Measurements from ENCODE around the gene CCDC82.

CCDC82 gene

DNA sequence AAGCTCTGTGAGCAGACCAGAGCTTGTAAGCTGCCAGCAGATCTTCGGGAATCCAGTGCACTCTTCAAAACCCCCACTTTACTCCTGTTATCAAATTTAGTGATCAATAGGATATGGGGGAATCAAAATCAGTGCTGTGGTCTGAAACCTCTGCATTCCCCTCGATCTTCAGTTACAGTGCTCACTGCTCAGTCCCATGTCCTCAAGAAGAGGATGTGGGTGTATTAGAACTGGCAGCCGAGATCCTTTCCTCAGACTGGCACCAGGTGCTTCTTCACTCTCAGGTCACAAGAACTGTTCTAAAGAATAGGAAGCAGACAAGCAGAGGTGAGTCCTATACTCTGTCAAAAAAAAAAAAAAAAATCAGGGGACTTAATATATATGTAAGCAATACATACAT is 31.4 kb downstream of the CCDC82 start:
- DNase-seq, result no peak

DNA sequence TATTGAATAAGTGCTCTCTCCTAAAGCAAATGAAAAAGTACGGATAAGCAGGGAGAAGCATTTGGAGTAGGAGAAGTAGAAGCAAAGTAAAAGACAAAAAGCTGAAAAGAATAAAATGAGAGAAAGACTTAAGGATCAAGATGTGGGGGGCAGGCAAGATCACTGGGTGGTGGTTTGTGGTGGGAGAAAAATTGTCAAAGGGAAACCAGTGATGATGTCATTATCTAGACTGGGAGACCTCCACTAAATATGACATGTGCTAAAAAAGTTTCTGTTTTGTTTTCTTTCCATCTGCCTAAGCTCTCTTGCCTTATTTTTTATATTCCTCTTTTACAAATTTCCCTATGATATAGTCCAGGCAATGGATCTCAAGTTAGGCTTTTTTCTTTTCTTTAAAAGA is 31.9 kb downstream of the CCDC82 start:
- DNase-seq, result no peak

DNA sequence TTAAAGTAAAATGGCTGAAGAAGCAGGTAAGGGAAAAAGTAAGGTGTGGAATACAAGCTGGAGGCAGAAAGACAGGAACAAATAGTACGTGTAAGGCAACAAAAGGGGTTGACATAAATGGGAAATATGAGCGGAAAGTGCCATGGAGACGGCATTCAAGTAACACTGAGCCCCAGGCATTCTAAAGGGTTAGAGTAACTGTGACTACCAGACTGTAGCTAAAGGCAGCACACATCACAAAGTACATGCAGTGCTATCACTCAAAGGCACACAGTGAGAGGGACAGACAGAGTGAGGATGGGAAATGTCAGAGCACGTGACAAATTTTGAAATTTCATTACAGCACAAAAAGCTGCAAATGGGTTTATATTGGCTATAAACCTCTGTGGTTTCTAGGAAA is 32.9 kb downstream of the CCDC82 start:
- no peak for DNase-seq

DNA sequence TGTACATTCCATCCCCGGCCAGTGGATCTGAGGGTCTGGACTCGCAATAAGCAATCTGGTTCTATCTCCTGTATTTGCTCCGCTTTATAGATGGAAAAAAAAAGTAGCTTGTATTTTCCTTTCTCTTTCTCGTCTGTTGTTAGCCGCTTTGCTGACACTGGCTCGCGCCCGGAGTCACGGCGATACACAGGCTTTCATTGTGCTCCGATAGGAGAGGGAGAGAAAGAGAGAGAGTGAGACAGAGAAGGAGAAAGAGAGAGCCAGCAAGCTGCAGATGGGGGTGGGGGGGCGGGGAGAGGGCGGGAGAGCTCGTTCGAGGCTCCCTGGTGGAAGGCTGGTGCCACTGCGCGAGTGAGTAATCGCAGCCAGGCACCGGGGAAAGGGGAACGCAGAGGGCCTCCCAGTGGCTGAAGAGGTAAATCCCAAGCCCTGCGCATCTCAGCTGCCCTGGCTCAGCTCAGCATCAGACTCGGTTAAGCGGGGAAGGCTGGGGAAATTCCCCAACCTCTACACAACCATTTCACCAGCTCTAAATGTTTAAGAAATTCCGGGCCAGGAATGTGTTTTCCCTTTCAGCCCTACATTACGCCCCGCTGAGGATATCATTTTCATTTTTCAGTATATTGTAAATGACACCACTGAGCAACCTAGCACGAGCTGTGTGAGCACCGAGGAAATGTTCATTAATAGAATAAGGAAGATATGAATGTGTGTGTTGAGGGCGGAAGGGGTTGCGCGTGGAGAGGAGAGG is 46.6 kb downstream of the CCDC82 start, which contains the start of gene MAML2:
TSS of gene MAML2 (minus strand) at position 235 of the 751 bp plus-strand sequence. CDS start 1,300 bp downstream, outside the sequence.
- peak; percentile 88 for DNase-seq

DNA sequence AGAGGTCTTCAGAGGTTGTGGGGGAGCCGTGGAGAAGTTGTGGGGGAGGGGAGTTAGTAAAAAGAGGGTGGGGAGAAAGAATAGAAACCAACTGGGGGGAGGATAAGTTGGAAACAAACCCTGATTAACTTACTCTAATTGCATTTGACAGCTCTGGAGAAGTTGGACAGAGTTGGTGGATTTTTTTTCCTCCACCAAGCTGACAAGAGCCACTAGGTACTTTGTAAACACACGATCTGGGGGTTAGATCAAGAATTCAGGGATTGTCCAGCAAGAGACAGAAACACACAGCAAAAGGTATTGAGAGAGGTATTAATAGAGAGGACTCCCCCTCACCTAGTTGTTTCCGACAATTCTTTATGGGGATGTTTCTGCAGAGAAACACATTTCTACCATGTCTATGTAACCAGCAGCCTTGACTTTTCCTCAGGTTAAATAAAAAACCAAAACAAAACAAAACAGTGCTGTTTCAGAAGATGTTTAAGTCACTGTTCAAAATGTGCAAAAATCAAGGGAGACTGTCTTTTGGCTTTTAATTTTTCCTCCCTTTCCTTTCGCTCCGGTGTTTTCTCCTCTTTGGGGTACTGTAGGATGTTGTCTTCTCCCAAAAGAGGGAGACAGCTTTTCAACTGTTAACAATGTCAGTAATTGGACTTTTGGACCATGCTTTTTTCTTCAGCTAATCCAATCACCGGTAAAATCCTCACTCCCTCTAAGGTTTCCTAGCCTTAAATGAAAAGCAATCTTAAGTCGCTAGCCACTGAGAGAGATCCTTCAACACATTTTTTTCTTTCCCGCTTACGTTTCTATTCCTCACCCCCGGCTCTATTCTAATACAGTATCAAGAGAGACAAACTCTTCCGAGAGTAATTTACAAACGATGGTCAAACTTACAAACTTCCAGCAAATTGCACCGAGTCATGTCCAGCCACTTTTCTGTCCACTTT is 47.4 kb downstream of the CCDC82 start:
- peak; percentile 55 for DNase-seq

DNA sequence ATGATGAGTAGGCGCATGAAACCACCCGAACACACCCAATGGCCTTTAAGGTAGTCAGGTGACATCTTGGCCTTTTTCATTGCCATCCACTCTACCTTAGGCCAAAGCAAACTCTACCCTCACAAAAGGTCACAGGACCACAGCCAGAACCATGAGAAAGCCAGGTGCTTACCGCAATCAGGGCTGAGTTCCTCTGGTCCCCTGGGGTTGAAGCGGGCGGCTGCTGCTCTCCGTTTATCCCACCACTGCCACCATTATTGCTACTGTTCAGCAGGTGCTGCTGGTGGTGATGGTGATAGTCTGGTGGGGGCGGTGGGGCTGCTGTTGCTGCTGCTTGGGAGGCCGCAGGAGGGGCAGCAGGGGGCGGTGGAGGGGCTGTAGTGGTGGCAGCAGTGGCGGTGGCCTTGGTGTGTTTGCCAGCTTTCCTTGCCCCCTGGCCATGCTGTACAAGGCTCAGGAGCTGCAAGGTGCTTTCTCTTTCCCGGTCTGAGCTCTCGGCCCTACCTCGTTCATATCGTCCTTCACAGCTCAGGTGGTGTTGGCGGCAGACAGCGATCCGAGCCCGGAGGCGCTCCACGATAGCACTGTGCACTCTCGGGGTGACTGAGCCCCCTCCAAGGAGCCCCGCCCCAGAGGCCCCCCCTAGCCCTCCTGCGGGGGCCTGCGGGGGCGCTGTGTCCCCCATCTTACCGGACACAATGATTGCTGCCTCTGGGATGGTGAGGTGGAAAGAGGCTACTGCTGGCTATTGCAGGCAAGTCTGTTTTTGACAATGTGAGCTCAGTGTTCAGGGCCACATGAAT is 48.3 kb downstream of the CCDC82 start:
- no peak for DNase-seq

DNA sequence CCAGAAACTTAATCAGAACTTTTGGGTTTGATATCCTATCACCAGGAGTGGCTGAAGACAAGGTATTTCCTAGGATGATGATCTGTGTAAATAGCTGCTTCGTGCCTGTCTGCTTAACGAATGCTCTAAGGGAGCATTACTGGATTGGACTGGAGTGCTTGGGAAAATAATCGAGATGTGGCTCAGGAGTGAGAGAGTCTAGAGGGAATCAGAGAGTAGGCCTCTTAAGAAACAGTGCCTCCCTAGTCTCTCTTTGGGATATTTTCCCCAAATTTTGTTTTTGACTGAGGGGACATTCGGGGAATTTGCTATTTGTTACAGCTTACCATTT is 49.2 kb downstream of the CCDC82 start:
- DNase-seq, result no peak

DNA sequence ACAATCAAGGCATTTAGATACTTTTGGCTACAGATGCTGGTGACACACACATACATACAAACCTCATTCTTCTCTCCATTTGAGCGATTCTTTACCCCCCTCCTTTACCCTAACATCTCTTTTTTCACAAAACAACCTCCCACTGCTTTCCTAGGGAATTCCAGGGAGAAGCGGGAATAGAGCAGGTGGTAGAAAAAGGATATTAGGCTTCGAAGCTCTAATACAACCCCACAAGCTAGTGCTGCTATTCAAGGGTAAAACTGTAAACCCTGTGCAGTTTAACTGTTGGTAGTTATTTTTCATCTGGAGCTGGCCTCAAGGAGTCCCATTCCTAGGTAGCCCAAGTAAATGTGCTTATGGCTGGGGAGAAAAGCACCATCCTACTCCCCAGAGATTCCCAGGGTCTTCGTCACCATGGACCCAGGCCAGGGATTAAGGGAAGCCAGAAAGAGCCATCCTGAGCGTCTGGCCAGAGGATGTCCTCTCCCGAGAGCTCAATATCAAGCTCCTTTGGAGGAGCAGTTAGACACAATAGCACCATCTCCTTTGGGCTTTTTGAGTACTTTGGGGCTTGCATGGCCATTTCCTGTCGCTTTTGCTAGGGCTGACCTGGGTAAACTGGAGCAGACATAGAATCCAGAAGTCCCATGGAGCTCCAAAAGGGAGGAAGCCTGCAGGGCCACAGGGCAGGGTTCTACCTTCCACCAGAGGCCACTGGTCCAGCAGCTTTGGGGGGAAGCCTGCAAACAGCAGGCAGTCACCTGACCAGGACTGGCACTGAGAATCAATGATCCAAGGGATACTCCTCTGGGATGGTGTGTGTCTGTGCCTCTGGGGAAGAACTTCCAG is 49.8 kb downstream of the CCDC82 start:
- DNase-seq, result no peak

DNA sequence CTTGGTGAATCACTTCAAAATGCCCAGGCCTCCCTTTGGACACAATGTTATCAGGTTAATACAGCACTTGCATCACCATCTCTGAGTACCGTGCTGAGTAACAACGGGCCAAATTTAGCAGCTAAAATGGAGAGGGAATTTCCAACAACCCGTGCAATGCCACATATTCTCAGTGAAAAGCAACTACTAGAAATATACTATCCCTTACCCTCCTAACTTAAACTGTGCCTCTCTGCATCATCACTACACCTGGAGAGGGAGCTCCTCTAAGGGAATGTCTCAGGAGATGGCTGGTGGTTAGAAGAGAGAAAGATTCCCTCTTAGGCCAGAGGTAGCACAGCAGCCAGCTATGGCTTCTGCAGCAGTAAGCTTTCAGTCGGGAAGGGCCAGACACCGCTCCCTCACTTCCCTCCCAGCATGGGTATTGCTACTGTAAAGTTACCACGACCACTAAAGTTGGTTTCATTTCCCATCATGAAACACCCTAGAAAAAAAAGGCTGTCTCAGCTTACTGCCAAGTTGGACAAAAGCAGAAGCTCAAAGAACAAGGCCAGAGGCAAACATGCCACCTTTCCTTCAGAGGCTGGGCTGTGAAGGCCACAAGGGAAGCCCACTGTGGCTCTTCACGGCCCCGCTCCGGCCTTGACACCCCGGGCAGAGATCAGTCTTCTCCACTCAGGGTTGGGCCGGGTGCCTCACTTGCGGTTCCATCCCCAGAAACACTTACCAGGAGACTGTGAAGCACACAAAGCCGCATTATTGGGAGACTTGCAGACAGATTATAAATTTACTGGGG is 50.6 kb downstream of the CCDC82 start:
- no peak for DNase-seq

DNA sequence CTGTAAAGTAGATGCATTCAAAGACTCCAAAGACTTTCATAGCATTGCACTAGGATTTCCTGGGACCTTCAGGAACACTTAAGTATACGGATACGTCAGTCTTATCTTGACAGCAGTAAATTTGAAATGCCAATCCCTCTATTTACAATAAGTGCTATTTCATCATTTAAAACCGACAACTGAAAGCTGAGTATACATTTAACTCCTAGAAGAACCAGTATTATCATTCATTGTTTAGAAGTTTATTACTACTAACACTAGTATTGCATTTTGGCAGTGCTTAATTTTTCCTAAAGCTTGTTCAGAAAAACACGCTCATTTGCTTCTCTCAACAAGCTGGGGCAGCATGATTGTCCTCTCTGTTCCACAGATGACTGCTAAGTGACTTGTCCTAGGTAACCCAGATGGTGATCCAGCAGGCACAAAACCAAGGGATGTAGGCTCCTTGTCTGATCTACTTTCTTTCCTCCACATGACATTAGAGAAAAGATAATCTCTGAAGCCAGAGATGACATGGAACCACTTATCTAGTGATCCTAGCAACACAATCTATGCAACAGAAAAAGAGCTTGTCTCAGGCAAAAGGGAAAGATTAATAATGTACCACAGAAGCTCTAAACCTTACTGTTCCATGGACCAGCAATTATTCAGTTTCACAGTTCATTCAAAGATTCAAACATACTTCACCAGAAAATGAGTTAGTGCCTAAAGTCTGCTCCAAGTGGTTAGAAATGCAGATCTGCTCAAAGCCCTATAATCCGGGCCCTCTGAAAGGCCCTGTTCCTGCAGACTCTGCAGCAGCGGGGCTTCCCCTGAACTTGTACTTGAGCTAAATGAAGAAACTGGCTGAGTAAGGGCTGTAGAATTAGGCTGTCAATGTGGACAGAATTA is 51.9 kb downstream of the CCDC82 start:
- no peak for DNase-seq

DNA sequence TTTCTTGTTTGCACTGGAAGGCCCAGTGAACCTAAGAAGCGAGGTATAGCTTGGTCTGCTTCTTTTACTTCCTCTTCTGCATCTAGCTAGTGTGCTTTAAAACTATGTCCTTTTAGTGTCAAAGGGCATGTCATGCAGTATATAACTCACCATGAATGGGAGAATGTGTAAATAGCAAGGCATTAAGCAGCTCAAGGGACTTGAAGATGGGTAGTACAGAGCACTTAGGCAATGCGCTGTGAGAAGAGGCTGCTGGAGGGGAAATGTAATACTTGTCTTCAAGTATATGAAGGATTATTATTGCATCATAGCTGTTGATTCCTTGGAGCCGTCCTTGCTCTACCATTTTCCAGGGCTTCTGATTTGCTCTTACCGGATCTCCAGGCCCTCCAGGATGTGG is 54.3 kb downstream of the CCDC82 start:
- peak; percentile 24 for DNase-seq

DNA sequence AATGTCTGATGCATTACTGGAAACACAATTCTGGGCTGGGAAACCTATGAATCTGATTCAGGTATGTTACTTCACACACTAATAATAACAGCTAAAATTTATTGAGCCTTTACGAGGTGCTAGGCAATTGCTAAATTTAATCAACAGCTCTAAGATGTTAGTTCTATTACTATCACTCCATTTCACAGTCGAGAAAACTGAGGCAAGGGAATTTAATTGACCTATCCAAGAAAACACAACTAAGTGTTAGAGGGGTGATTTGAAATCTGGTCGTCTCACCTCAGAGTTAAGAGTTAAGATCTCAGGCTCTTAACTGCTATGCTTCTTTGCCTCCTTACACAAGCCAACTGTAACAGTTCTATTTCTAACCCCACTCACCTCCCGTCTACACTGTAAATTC is 55.5 kb downstream of the CCDC82 start:
- no peak for DNase-seq

DNA sequence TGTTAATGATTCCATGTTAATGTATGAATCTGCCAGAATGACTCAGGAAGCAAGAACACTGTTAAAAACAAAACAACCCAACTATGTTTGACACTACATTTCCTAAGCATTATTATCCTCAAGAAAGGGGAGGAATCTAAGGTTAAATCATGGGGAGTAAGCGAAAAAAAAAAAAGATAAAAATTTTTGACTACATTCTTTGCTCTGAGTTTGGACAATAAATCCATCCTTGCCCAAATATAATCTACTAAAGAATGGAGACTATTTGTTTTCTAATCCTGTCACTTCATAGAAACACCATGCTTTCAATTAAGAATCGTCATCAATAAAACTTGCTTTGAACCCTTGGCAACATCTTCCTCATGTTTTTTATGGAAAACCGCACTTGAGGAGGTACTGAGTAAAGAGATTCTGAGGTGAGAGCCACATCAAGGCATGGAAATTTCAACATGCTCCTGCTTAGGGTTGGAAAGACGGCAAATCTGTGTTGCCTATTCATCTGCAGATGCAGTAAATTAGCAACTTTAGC is 56.5 kb downstream of the CCDC82 start:
- no peak for DNase-seq

DNA sequence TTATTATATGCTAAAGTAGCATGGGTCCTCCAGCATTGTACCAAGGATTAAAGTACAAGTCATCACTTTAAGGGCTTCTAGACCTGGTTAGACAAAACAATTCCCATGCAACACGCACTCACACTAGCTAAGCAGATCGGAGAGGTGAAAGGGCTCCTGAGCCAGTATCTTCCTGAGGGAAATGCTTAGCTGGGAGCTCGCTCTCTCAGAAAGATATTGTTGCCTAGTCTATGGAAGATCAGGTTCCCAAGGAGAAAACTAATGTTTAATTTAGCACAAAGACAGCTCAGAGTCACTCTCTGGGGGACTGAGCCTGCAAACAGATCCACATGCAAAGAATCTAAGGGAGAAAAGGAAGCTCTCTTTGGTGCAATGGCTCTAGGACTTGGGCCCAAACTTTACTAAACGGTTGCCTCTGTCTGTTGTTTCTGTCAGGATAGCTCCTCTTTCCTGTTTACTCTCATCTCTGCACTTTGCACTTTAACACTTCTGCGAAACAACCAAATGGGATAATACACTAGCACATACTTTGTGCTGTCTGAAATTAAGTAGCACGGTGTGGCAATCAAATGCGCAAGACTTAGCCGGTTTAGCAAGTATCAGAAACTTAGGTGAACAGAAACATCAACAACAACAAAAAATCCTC is 57.5 kb downstream of the CCDC82 start:
- peak; percentile 28 for DNase-seq

DNA sequence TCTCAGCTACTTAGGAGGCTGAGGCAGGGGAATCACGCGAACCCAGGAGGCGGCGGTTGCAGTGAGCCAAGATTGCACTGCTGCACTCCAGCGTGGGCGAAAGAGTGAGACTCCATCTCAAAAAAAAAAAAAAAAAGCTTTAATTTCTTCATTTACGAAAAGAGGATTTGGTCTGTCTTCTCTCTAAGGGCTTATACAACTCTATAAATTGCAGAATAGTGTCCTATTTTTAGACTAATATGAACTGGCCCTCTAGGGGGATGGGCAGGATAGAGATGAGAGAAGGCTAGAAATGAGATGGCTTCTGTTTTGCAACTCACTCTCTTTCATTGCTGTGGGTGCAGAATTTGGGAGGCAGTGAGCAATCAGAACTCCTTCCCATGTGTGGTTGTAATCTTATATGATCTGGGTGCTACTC is 58.0 kb downstream of the CCDC82 start:
- no peak for DNase-seq

DNA sequence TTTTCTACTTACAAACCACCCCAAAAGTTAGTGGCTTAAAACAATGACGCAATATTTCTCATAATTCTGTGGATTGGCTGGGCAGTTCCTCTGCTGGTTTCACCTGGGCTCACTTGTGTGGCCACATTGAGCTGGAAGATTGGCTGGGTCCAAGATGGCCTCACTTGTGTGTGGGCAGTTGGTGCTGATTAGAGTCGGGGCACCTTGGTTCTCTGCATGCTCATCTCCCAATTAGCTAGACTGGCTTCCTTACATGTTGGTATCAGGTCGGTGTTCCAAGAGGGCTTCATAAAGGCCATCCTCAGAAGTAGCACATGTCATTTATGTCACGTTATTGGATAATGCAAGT is 59.2 kb downstream of the CCDC82 start:
- DNase-seq, result no peak

DNA sequence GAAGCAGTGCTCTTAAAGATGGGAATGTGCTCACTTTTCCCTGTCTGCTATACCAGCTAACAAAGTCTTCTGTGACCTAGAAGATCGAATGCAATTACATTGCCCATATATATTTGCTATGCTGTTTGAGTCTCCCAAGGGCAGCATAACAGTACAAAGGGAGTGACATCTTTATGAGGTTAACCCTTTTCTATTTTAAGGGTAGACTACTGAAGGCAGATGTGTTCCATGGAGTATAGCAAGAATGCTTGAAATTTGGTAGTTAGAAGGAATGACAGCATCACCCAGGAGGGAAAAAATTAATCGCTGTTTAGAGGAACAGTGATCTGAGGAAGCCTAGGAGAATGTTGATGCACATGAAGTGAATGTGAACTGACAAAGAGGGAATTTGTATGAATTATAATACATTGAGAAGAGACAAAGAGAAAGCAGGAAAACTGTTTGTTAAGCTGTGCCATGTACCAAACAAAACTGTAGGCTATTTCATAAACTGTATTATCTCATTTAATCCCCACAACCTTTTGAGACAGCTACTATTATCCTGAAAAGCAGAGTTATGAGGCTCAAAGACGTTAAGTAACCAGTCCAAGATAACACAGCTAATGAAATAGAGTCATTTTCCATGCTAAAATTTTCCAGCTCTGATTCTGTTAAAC is 59.7 kb downstream of the CCDC82 start:
- DNase-seq, result no peak

DNA sequence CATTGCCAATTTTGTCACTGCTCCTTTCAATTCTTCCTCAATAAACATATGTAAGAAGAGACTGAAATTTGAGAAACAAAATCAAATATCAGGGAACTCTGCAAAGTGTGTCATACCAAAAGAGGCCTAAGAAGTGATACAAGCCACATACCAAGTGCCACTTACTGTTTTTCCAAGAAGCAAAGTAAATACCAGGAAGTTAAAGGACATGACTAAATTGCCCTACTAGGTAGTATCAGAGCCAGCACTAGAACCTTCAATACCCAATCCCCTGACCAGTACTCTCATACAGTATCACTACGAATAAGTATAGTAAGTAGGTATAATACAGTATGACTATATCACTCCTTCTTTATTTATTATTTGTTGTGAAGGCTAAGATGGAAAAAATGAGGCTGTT is 60.3 kb downstream of the CCDC82 start:
- no peak for DNase-seq

DNA sequence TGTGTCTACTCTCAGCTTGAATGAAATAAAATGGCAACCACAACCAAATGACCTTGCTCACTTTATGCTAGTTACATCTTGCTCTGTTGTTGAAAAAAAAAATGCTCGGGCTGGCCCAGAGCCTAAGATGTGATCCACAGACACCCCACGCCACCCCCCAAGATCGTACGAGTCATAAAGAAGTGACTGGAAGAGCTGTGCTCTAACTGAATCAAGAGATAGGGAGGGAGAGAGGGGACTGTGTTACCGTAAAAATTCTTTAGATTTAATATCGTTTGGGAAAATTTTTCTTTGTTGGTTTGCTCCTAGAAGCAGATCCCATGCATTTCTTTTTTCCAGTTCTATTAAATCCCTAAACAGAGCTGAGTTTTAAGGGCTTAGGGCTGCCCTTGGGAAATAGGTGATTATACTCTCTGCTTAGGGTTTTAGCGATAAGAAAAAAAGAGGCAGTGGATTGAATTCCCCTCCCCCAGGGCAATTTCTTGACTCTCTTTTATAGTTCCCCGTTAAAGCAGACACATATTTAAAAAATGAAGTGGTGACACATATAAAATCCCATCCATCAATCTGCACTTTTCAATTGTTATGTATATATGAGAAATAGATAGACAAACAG is 61.2 kb downstream of the CCDC82 start:
- no peak for DNase-seq
